Neural progenitor cell (in vitro differentiated cells): Measurements from ENCODE around the gene SIGLEC6. TPM values are rescaled to one million over a fixed set of nuclear protein-coding genes. Genes with fewer than 3 reads are reported as not detected.

Experiments
- DNase-seq: peaks from one replicate; pipeline ENCODE4 v3.0.0-alpha.2; 2016; ENCODE audit warnings: low spot score
- H2AFZ ChIP-seq: fragments of 200-600 bp; sonication (generic); replicated peaks from 2 replicates; pipeline ENCODE4 v1.6.1; 2016; ENCODE audit warnings: antibody characterized with exemption
- H3F3A ChIP-seq: fragments of 200-600 bp; sonication (generic); 2 replicates; pipeline ENCODE4 v1.6.1; 2016; ENCODE audit warnings: antibody characterized with exemption, low read depth
- H3K27ac ChIP-seq: fragments of 200-600 bp; sonication (generic); 2 replicates; pipeline ENCODE4 v1.5.1; 2016; ENCODE audit warnings: mild to moderate bottlenecking
- H3K27me3 ChIP-seq: fragments of 200-600 bp; sonication (generic); 2 replicates; pipeline ENCODE4 v1.6.1; 2016; ENCODE audit warnings: mild to moderate bottlenecking, moderate library complexity
- H3K36me3 ChIP-seq: fragments of 200-600 bp; sonication (generic); 2 replicates; pipeline ENCODE4 v1.5.1; 2016
- H3K4me1 ChIP-seq: fragments of 200-600 bp; sonication (generic); 2 replicates; pipeline ENCODE4 v1.6.1; 2016; ENCODE audit warnings: mixed run types
- H3K4me2 ChIP-seq: fragments of 200-600 bp; sonication (generic); 2 replicates; pipeline ENCODE4 v1.6.1; 2016
- H3K4me3 ChIP-seq: fragments of 200-600 bp; sonication (generic); 2 replicates; pipeline ENCODE4 v1.5.1; 2016
- H3K79me2 ChIP-seq: fragments of 200-600 bp; sonication (generic); 2 replicates; pipeline ENCODE4 v1.6.1; 2016; ENCODE audit warnings: low read depth
- H3K9ac ChIP-seq: fragments of 200-600 bp; sonication (generic); 2 replicates; pipeline ENCODE4 v1.6.1; 2016
- H3K9me3 ChIP-seq: fragments of 200-600 bp; sonication (generic); 2 replicates; pipeline ENCODE4 v1.5.1; 2016; ENCODE audit warnings: low read depth
- H4K20me1 ChIP-seq: fragments of 200-600 bp; sonication (generic); 2 replicates; pipeline ENCODE4 v1.6.1; 2016; ENCODE audit warnings: low read depth
- H3K27ac Mint-ChIP-seq: 3 replicates; pipeline ENCODE4 v1.8.0; 2021; ENCODE audit warnings: mixed read lengths
- H3K27me3 Mint-ChIP-seq: 2 replicates; pipeline ENCODE4 v1.8.0; 2022; ENCODE audit warnings: low read depth, mild to moderate bottlenecking, inconsistent platforms, moderate library complexity, mixed read lengths; ENCODE audit not compliant: insufficient read depth
- H3K36me3 Mint-ChIP-seq: 3 replicates; pipeline ENCODE4 v1.8.0; 2021; ENCODE audit warnings: mixed read lengths
- H3K4me1 Mint-ChIP-seq: 3 replicates; pipeline ENCODE4 v1.8.0; 2021; ENCODE audit warnings: mixed read lengths
- H3K4me3 Mint-ChIP-seq: 3 replicates; pipeline ENCODE4 v1.8.0; 2021; ENCODE audit warnings: mild to moderate bottlenecking, moderate library complexity, mixed read lengths
- H3K9me3 Mint-ChIP-seq: 3 replicates; pipeline ENCODE4 v1.8.0; 2020; ENCODE audit warnings: mixed read lengths
- EZH2 ChIP-seq: fragments of 200-600 bp; sonication (generic); IDR thresholded peaks from 2 replicates; pipeline ENCODE4 v1.6.1; 2017; ENCODE audit warnings: antibody characterized with exemption, mild to moderate bottlenecking, moderate library complexity
- EZH2phosphoT487 ChIP-seq: fragments of 200-600 bp; sonication (generic); IDR thresholded peaks from 2 replicates; pipeline ENCODE4 v1.6.1; 2017; ENCODE audit warnings: antibody characterized with exemption
- small RNA-seq: library from RNA; depleted of rRNA; stranded (forward); fragments of <200 nt; gene quantifications from one replicate; pipeline ENCODE3, GENCODE V24; 2015
- total RNA-seq: library from RNA; depleted of rRNA; stranded (reverse); fragments of >200 nt; gene quantifications from 2 replicates; pipeline ENCODE4 v1.2.3, GENCODE V29; 2015; ENCODE audit warnings: low replicate concordance
- TF ChIP-seq, protein P1 (sequence below): fragments of 200-600 bp; sonication (generic); IDR thresholded peaks from 2 replicates; pipeline ENCODE4 v1.5.1; 2017; ENCODE audit warnings: antibody characterized with exemption, mild to moderate bottlenecking

Gene SIGLEC6
- total RNA-seq, 1 donor from 2014 or later = not detected

DNA sequence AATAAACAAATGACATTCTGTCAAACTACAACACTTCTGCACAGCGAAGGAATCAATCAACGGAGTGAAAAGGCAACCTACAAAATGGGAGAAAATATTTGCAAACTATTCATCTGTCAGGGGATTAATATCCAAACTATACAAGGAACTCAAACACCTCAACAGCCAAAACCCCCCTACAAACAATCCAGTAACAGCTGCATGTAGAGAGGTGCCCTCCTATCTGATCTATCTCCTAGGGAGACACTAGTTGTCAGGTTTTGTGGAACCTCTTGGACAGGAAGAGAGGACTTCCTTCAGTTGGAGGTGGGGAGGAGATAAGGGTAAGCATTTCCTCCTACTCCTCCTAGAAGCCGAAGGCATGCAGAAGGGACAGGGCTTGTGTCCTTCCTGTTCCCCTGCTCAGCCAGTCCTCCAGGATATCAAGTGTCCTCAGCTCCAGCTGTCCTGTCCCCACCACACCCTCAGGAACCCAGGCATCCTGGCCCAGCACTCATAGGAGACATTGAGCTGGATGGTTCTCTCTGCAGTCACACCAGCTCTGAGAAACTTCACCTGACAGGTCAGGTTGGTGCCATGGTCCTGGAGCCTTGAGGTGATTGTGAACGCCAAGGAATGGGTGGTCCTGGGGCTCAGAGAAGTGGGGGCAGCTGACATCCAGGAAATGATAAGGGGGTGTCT is 63.5 kb downstream of the SIGLEC6 start:
- peaks cover 2% of the 10 kb centered on the region for H3K9me3 Mint-ChIP-seq
- Histone ChIP-seq H2AFZ (no peak overlapping the region), H3K79me2 (no peaks in the 10 kb centered on the region), H3K4me2 (no peak overlapping the region), H3K36me3 (no peaks in the 10 kb centered on the region), H3K27ac (no peak overlapping the region), H4K20me1 (no peaks in the 10 kb centered on the region), H3K4me3 (no peak overlapping the region), H3K9me3 (no peaks in the 10 kb centered on the region), H3K9ac (no peak overlapping the region), H3F3A (no peaks in the 10 kb centered on the region), H3K27me3 (peaks cover 38% of the 10 kb centered on the region), H3K4me1 (no peaks in the 10 kb centered on the region)
- no peaks in the 10 kb centered on the region for H3K36me3 Mint-ChIP-seq
- no peak overlapping the region for H3K4me3 Mint-ChIP-seq
- no peak overlapping the region for H3K27ac Mint-ChIP-seq
- H3K4me1 Mint-ChIP-seq = no peaks in the 10 kb centered on the region
- TF ChIP-seq EZH2 (no peak), EZH2phosphoT487 (no peak)
- TF ChIP-seq, protein P1, sequence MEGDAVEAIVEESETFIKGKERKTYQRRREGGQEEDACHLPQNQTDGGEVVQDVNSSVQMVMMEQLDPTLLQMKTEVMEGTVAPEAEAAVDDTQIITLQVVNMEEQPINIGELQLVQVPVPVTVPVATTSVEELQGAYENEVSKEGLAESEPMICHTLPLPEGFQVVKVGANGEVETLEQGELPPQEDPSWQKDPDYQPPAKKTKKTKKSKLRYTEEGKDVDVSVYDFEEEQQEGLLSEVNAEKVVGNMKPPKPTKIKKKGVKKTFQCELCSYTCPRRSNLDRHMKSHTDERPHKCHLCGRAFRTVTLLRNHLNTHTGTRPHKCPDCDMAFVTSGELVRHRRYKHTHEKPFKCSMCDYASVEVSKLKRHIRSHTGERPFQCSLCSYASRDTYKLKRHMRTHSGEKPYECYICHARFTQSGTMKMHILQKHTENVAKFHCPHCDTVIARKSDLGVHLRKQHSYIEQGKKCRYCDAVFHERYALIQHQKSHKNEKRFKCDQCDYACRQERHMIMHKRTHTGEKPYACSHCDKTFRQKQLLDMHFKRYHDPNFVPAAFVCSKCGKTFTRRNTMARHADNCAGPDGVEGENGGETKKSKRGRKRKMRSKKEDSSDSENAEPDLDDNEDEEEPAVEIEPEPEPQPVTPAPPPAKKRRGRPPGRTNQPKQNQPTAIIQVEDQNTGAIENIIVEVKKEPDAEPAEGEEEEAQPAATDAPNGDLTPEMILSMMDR = no peak
- H3K27me3 Mint-ChIP-seq = peaks cover 20% of the 10 kb centered on the region
- DNase-seq = no peak

Small RNAs within 50 kb of the gene (small RNA-seq; reads per million reads assigned to genes)
- not detected for gene AC020914.3

Other genes with a start within 250 kb of the SIGLEC6 start
- gene IGLON5, start 220.0 kb downstream of the SIGLEC6 start, total RNA-seq = 5.4 and 15.8 TPM in 2 replicates
- 2.7 and 6.0 TPM in 2 replicates for gene VSIG10L, start 189.5 kb downstream of the SIGLEC6 start, total RNA-seq
- gene ETFB, start 165.3 kb downstream of the SIGLEC6 start, total RNA-seq = 27.0 and 38.9 TPM in 2 replicates
- not detected in 2 replicates for gene CLDND2, start 162.7 kb downstream of the SIGLEC6 start, total RNA-seq
- not detected in 2 replicates for gene NKG7, start 159.0 kb downstream of the SIGLEC6 start, total RNA-seq
- gene LIM2, start 143.7 kb downstream of the SIGLEC6 start, total RNA-seq = 0.26 and 3.2 TPM in 2 replicates
- 0.37 TPM in 1 of 2 replicates, not detected in the other for gene C19orf84, start 141.1 kb downstream of the SIGLEC6 start, total RNA-seq
- gene SIGLEC10, start 114.0 kb downstream of the SIGLEC6 start, total RNA-seq = not detected in 2 replicates
- not detected in 2 replicates for gene SIGLEC8, start 73.2 kb downstream of the SIGLEC6 start, total RNA-seq
- not detected in 2 replicates for gene CEACAM18, start 53.1 kb downstream of the SIGLEC6 start, total RNA-seq
- not detected in 2 replicates for gene SIGLEC12, start 29.9 kb downstream of the SIGLEC6 start, total RNA-seq
- gene ZNF175, start 39.6 kb upstream of the SIGLEC6 start, total RNA-seq = 5.0 and 8.1 TPM in 2 replicates
- gene SIGLEC5, start 98.7 kb upstream of the SIGLEC6 start, total RNA-seq = not detected in 2 replicates
- gene SIGLEC14, start 115.2 kb upstream of the SIGLEC6 start, total RNA-seq = not detected in 2 replicates
- 6.9 and 12.0 TPM in 2 replicates for gene SPACA6, start 161.7 kb upstream of the SIGLEC6 start, total RNA-seq
- gene HAS1, start 192.3 kb upstream of the SIGLEC6 start, total RNA-seq = 0.37 and 0.69 TPM in 2 replicates
- not detected in 2 replicates for gene FPR1, start 220.2 kb upstream of the SIGLEC6 start, total RNA-seq
- not detected in 2 replicates for gene FPR2, start 229.5 kb upstream of the SIGLEC6 start, total RNA-seq